Raji (cell line): ENCODE measurements around the gene DSCAML1.

ENCODE experiments used
- POLR2A ChIP-seq: IDR thresholded peaks from 2 replicates; pipeline ENCODE4 v1.6.1; 2011; ENCODE audit warnings: low read depth, low read length, control low read depth; ENCODE audit not compliant: insufficient read depth

DSCAML1 gene

GRCh38 chr11:117433717-117434116 is 363.3 kb downstream of the DSCAML1 start:
- no peak for TF ChIP-seq POLR2A

GRCh38 chr11:117431436-117431835 is 365.6 kb downstream of the DSCAML1 start:
- TF ChIP-seq POLR2A: no peak

GRCh38 chr11:117430293-117430955 is 366.6 kb downstream of the DSCAML1 start:
- no peak for TF ChIP-seq POLR2A

- TF ChIP-seq POLR2A: no peak
Measured at GRCh38 chr11:117428856-117429229, 368.2 kb downstream of the DSCAML1 start.

- TF ChIP-seq POLR2A: no peak
Measured at GRCh38 chr11:117428186-117428855, 368.7 kb downstream of the DSCAML1 start.

- TF ChIP-seq POLR2A: no peak
Measured at GRCh38 chr11:117427356-117427874, 369.6 kb downstream of the DSCAML1 start.

- TF ChIP-seq POLR2A: no peak
Measured at GRCh38 chr11:117426941-117427340, 370.1 kb downstream of the DSCAML1 start.

- no peak for TF ChIP-seq POLR2A
Measured at GRCh38 chr11:117426297-117426685, 370.7 kb downstream of the DSCAML1 start.

- TF ChIP-seq POLR2A: no peak
Measured at GRCh38 chr11:117425679-117426296, 371.2 kb downstream of the DSCAML1 start.

GRCh38 chr11:117424781-117425180 is 372.2 kb downstream of the DSCAML1 start:
- TF ChIP-seq POLR2A: no peak

- TF ChIP-seq POLR2A: no peak
Measured at GRCh38 chr11:117423046-117423575, 373.9 kb downstream of the DSCAML1 start.

- TF ChIP-seq POLR2A: no peak
Measured at GRCh38 chr11:117421476-117421875, 375.5 kb downstream of the DSCAML1 start.

- TF ChIP-seq POLR2A: no peak
Measured at GRCh38 chr11:117421041-117421440, 376.0 kb downstream of the DSCAML1 start.

GRCh38 chr11:117420598-117420997 is 376.4 kb downstream of the DSCAML1 start:
- TF ChIP-seq POLR2A: no peak

GRCh38 chr11:117420143-117420485 is 376.9 kb downstream of the DSCAML1 start:
- no peak for TF ChIP-seq POLR2A
